Measurements from ENCODE around the gene REC8. TPM values are rescaled to one million over a fixed set of nuclear protein-coding genes. Genes with fewer than 3 reads are reported as not detected.

REC8 gene
- total and polyA plus RNA-seq, 2 of the 13 experiments (the other 11 are each of a cell fraction or from before 2014, with no cell fraction given) = 3.4 to 14.7 TPM

GRCh38 chr14:24196071-24197055 lies 24.5 kb downstream of the REC8 start (continued):
- 0 out of 2 replicates have a peak, but pooled peaks have one; percentile 32 for TF ChIP-seq PBX3 (CRISPR knock-in tag; IDR thresholded peaks at IDR 0.05; ENCODE audit: borderline replicate concordance)
- no peak for TF ChIP-seq LCORL (IDR thresholded peaks at IDR 0.05)
- TF ChIP-seq LCORL (CRISPR knock-in tag; IDR thresholded peaks at IDR 0.05) = no peak; the same call in 1 of the 2 replicates
- TF ChIP-seq CBX1 (IDR thresholded peaks at IDR 0.05; ENCODE audit: low read depth) = peak; percentile 25
- TF ChIP-seq SMC3 (IDR thresholded peaks at IDR 0.05; ENCODE audit: low read length) = no peak
- no peak for TF ChIP-seq RFXAP (CRISPR knock-in tag; IDR thresholded peaks at IDR 0.05; ENCODE audit: borderline replicate concordance)
- peak; percentile 98 for TF ChIP-seq ZBTB38 (CRISPR knock-in tag; IDR thresholded peaks at IDR 0.05)
- no peak for TF ChIP-seq NR3C1 (CRISPR knock-in tag; IDR thresholded peaks at IDR 0.05)
- TF ChIP-seq PRPF4 (IDR thresholded peaks at IDR 0.05; ENCODE audit: low read depth, low read length, poor library complexity, severe bottlenecking) = peak; percentile 73
- TF ChIP-seq ZMYM4 (CRISPR knock-in tag; IDR thresholded peaks at IDR 0.05) = 0 out of 2 replicates have a peak, but pooled peaks have one; percentile 40
- peak; percentile 78 for TF ChIP-seq ADNP (CRISPR knock-in tag; IDR thresholded peaks at IDR 0.05)
- TF ChIP-seq SP2 (CRISPR knock-in tag; IDR thresholded peaks at IDR 0.05) = no peak
- no peak for TF ChIP-seq RFX5 (IDR thresholded peaks at IDR 0.05; ENCODE audit: low read depth, low read length)
- no peak for TF ChIP-seq ZNF816 (CRISPR knock-in tag; IDR thresholded peaks at IDR 0.05; ENCODE audit: borderline replicate concordance)
- TF ChIP-seq ZNF576 (CRISPR knock-in tag; IDR thresholded peaks at IDR 0.05) = peak; percentile 12; the same call in 1 of the 2 replicates
- TF ChIP-seq MXD4 (CRISPR knock-in tag; IDR thresholded peaks at IDR 0.05) = no peak
- no peak for TF ChIP-seq ZNF572 (CRISPR knock-in tag; IDR thresholded peaks at IDR 0.05)
- TF ChIP-seq PRDM4 (CRISPR knock-in tag; IDR thresholded peaks at IDR 0.05; ENCODE audit: borderline replicate concordance) = no peak
- TF ChIP-seq NKX3-1 (CRISPR knock-in tag; IDR thresholded peaks at IDR 0.05) = peak; percentile 77; the same call in 1 of the 2 replicates
- TF ChIP-seq ZNF280D (CRISPR knock-in tag; IDR thresholded peaks at IDR 0.05) = no peak
- TF ChIP-seq TEF (CRISPR knock-in tag; IDR thresholded peaks at IDR 0.05) = 0 out of 2 replicates have a peak, but pooled peaks have one; percentile 8
- no peak for TF ChIP-seq RARG (CRISPR knock-in tag; IDR thresholded peaks at IDR 0.05; ENCODE audit: low read depth)

Data from HepG2 (cell line).